HepG2 (cell line): ENCODE measurements around the gene HCFC1R1. TPM values are rescaled to one million over a fixed set of nuclear protein-coding genes. Genes with fewer than 3 reads are reported as not detected.

Experiments
- CBX5 ChIP-seq: sonication (generic); formaldehyde crosslinking; IDR thresholded peaks from 2 replicates; pipeline ENCODE4 v1.4.0; 2020; ENCODE audit warnings: missing genetic modification reagents, borderline replicate concordance
- HES4 ChIP-seq: sonication (generic); formaldehyde crosslinking; IDR thresholded peaks from 2 replicates; pipeline ENCODE4 v1.9.0; 2021; ENCODE audit warnings: mild to moderate bottlenecking, missing genetic modification reagents, borderline replicate concordance
- HOXA5 ChIP-seq: sonication (generic); formaldehyde crosslinking; IDR thresholded peaks from 2 replicates; pipeline ENCODE4 v1.4.0; 2020; ENCODE audit warnings: missing genetic modification reagents
- JUNB ChIP-seq: sonication (generic); formaldehyde crosslinking; IDR thresholded peaks from 2 replicates; pipeline ENCODE4 v1.8.0; 2022; ENCODE audit warnings: missing genetic modification reagents, mild to moderate bottlenecking, borderline replicate concordance
- NCOA5 ChIP-seq: sonication (generic); formaldehyde crosslinking; IDR thresholded peaks from 2 replicates; pipeline ENCODE4 v1.4.0; 2020; ENCODE audit warnings: missing genetic modification reagents
- NR1H2 ChIP-seq: sonication (generic); formaldehyde crosslinking; IDR thresholded peaks from 2 replicates; pipeline ENCODE4 v1.8.1; 2022; ENCODE audit warnings: low read depth, missing genetic modification reagents, borderline replicate concordance
- SMARCC2 ChIP-seq: fragments of 450-650 bp; IDR thresholded peaks from 2 replicates; pipeline ENCODE4 v1.6.1; 2017; ENCODE audit warnings: antibody characterized with exemption, mild to moderate bottlenecking
- ZNF24 ChIP-seq: fragments of 450-650 bp; IDR thresholded peaks from 2 replicates; pipeline ENCODE4 v1.6.1; 2017; ENCODE audit warnings: antibody characterized with exemption, mild to moderate bottlenecking
- ZNF703 ChIP-seq: sonication (generic); formaldehyde crosslinking; IDR thresholded peaks from 2 replicates; pipeline ENCODE4 v1.5.1; 2020; ENCODE audit warnings: missing genetic modification reagents, mild to moderate bottlenecking, moderate library complexity, borderline replicate concordance
- ZNF747 ChIP-seq: sonication (generic); formaldehyde crosslinking; IDR thresholded peaks from 2 replicates; pipeline ENCODE4 v1.8.1; 2023; ENCODE audit warnings: missing genetic modification reagents, mild to moderate bottlenecking, borderline replicate concordance
- ZNF781 ChIP-seq: sonication (generic); formaldehyde crosslinking; IDR thresholded peaks from 2 replicates; pipeline ENCODE4 v1.5.1; 2020; ENCODE audit warnings: borderline replicate concordance, mild to moderate bottlenecking, missing genetic modification reagents; ENCODE audit errors: not compliant biosample characterization
- ZNF878 ChIP-seq: sonication (generic); formaldehyde crosslinking; IDR thresholded peaks from 2 replicates; pipeline ENCODE4 v1.8.1; 2023; ENCODE audit warnings: mild to moderate bottlenecking, missing genetic modification reagents, moderate library complexity
- polyA plus RNA-seq, 8 experiments: library from polyadenylated mRNA; depleted of rRNA in 3 of 8; stranded (reverse) in 7 of 8; unstranded in 1 of 8; fragments of >200 nt; fragmentation: Illumina TruSeq in 4 of 8; extraction: Trizol in 4 of 8; gene quantifications; 2 replicates each; pipeline versions ENCODE4 v1.2.1 to v1.2.3, GENCODE V29; 2011 to 2016; ENCODE audit warnings: low read depth in 4 of 8, missing spikeins in 1 of 8, mixed read lengths in 1 of 8; ENCODE audit not compliant: insufficient read depth in 1 of 8
- total RNA-seq, 5 experiments: library from RNA; depleted of rRNA; stranded (reverse); fragments of >200 nt; fragmentation: Illumina TruSeq; extraction: Trizol; gene quantifications; 2 replicates each; pipeline ENCODE4 v1.2.3, GENCODE V29; 2016; ENCODE audit warnings: low read depth in 1 of 5
- TF ChIP-seq, protein P1 (sequence below): sonication (generic); formaldehyde crosslinking; IDR thresholded peaks from 2 replicates; pipeline ENCODE4 v1.4.0; 2020; ENCODE audit warnings: mild to moderate bottlenecking, missing genetic modification reagents, borderline replicate concordance
- TF ChIP-seq, protein P2 (sequence below): sonication (generic); formaldehyde crosslinking; IDR thresholded peaks from 2 replicates; pipeline ENCODE4 v1.4.0; 2020; ENCODE audit warnings: mild to moderate bottlenecking, missing genetic modification reagents
- TF ChIP-seq, protein P3 (sequence below): IDR thresholded peaks from 2 replicates; pipeline ENCODE4 v1.6.1; 2016; ENCODE audit warnings: low read depth, control low read depth
- TF ChIP-seq, protein P4 (sequence below): sonication (generic); formaldehyde crosslinking; IDR thresholded peaks from 2 replicates; pipeline ENCODE4 v1.8.0; 2022; ENCODE audit warnings: low read depth, missing genetic modification reagents
- TF ChIP-seq, protein P5 (sequence below): sonication (generic); formaldehyde crosslinking; conservative IDR thresholded peaks from 2 replicates; pipeline ENCODE4 v1.4.0; 2020; ENCODE audit warnings: mild to moderate bottlenecking, missing genetic modification reagents, moderate library complexity

The HCFC1R1 gene
- total and polyA plus RNA-seq, 2 of the 13 experiments (the other 11 are each of a cell fraction or from before 2014, with no cell fraction given) = 13.8 to 16.1 TPM

DNA sequence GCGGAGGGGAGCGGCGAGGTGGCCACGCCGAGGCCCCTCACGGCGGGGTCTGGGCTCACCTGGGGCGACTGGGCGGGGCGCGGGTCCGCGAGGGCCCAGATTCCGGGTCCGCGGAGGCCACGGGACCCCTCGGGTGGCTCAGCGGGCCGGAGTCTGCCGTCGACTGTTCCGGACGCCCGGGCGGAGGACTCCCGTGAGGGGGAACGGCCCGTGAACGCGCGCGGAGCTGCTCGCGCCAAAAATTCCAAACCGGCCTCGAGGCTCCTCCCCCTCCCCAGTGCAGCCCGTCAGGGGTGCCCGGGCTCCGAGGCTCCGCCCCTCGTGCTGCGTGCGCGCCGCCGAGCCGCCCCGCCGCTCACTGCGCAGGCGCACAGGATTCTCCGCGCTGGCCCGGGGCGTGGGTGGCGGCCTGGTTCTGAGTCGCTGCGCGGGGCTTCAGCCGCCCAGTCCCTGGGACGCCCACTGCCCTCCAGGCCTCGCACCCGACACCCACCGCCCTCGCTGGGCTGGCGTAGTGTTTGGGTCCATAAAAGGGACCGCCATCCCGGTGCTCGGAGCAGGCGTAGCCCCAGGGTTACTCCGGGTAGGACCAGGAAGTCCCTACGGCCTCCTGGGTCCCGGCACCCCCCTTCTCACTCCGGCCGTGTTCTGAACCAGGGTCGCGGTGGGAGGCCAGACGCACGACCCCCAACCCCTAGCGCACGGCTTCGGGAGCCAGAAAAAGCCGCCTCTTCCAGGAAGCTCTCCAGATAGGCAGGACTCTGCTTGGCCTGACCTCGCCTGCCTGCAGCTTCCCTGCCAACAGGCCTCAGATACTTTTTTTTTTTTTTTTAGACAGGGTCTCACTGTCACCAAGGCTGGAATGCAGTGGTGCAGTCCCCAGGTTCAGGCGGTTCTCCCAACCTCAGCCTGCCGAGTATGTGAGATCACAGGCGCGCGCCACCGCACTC, 43.2 kb downstream of the HCFC1R1 start, which contains the start of gene PKMYT1 (continued):
- TF ChIP-seq, protein P1, sequence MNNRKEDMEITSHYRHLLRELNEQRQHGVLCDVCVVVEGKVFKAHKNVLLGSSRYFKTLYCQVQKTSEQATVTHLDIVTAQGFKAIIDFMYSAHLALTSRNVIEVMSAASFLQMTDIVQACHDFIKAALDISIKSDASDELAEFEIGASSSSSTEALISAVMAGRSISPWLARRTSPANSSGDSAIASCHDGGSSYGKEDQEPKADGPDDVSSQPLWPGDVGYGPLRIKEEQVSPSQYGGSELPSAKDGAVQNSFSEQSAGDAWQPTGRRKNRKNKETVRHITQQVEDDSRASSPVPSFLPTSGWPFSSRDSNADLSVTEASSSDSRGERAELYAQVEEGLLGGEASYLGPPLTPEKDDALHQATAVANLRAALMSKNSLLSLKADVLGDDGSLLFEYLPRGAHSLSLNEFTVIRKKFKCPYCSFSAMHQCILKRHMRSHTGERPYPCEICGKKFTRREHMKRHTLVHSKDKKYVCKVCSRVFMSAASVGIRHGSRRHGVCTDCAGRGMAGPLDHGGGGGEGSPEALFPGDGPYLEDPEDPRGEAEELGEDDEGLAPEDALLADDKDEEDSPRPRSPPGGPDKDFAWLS (CRISPR knock-in tag) = no peak
- TF ChIP-seq ZNF24 (no peak), ZNF781 (CRISPR knock-in tag) (no peak), ZNF747 (CRISPR knock-in tag) (no peak), NR1H2 (no peak), HES4 (CRISPR knock-in tag) (0 out of 2 replicates have a peak, but pooled peaks have one; percentile 67), CBX5 (CRISPR knock-in tag) (no peak), JUNB (no peak), NCOA5 (no peak), HOXA5 (CRISPR knock-in tag) (peak; percentile 74), SMARCC2 (no peak), ZNF878 (no peak), ZNF703 (CRISPR knock-in tag) (no peak; the same call in 1 of the 2 replicates)
- TF ChIP-seq, protein P2, sequence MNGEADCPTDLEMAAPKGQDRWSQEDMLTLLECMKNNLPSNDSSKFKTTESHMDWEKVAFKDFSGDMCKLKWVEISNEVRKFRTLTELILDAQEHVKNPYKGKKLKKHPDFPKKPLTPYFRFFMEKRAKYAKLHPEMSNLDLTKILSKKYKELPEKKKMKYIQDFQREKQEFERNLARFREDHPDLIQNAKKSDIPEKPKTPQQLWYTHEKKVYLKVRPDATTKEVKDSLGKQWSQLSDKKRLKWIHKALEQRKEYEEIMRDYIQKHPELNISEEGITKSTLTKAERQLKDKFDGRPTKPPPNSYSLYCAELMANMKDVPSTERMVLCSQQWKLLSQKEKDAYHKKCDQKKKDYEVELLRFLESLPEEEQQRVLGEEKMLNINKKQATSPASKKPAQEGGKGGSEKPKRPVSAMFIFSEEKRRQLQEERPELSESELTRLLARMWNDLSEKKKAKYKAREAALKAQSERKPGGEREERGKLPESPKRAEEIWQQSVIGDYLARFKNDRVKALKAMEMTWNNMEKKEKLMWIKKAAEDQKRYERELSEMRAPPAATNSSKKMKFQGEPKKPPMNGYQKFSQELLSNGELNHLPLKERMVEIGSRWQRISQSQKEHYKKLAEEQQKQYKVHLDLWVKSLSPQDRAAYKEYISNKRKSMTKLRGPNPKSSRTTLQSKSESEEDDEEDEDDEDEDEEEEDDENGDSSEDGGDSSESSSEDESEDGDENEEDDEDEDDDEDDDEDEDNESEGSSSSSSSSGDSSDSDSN (CRISPR knock-in tag) = peak; percentile 57; the same call in 1 of the 2 replicates
- TF ChIP-seq, protein P3, sequence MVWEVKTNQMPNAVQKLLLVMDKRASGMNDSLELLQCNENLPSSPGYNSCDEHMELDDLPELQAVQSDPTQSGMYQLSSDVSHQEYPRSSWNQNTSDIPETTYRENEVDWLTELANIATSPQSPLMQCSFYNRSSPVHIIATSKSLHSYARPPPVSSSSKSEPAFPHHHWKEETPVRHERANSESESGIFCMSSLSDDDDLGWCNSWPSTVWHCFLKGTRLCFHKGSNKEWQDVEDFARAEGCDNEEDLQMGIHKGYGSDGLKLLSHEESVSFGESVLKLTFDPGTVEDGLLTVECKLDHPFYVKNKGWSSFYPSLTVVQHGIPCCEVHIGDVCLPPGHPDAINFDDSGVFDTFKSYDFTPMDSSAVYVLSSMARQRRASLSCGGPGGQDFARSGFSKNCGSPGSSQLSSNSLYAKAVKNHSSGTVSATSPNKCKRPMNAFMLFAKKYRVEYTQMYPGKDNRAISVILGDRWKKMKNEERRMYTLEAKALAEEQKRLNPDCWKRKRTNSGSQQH (CRISPR knock-in tag) = no peak; the same call in 1 of the 2 replicates
- TF ChIP-seq, protein P4, sequence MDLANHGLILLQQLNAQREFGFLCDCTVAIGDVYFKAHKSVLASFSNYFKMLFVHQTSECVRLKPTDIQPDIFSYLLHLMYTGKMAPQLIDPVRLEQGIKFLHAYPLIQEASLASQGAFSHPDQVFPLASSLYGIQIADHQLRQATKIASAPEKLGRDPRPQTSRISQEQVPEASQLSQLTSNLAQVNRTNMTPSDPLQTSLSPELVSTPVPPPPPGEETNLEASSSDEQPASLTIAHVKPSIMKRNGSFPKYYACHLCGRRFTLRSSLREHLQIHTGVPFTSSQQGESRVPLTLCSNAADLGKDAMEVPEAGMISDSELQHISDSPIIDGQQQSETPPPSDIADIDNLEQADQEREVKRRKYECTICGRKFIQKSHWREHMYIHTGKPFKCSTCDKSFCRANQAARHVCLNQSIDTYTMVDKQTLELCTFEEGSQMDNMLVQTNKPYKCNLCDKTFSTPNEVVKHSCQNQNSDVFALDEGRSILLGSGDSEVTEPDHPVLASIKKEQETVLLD (CRISPR knock-in tag) = no peak
- TF ChIP-seq, protein P5, sequence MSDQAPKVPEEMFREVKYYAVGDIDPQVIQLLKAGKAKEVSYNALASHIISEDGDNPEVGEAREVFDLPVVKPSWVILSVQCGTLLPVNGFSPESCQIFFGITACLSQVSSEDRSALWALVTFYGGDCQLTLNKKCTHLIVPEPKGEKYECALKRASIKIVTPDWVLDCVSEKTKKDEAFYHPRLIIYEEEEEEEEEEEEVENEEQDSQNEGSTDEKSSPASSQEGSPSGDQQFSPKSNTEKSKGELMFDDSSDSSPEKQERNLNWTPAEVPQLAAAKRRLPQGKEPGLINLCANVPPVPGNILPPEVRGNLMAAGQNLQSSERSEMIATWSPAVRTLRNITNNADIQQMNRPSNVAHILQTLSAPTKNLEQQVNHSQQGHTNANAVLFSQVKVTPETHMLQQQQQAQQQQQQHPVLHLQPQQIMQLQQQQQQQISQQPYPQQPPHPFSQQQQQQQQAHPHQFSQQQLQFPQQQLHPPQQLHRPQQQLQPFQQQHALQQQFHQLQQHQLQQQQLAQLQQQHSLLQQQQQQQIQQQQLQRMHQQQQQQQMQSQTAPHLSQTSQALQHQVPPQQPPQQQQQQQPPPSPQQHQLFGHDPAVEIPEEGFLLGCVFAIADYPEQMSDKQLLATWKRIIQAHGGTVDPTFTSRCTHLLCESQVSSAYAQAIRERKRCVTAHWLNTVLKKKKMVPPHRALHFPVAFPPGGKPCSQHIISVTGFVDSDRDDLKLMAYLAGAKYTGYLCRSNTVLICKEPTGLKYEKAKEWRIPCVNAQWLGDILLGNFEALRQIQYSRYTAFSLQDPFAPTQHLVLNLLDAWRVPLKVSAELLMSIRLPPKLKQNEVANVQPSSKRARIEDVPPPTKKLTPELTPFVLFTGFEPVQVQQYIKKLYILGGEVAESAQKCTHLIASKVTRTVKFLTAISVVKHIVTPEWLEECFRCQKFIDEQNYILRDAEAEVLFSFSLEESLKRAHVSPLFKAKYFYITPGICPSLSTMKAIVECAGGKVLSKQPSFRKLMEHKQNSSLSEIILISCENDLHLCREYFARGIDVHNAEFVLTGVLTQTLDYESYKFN (CRISPR knock-in tag) = 0 out of 2 replicates have a peak, but pooled peaks have one; percentile 20
